Lower lobe of right lung (tissue), 2 donors: ENCODE results near the gene UBE2A. TPM values are rescaled to one million over a fixed set of nuclear protein-coding genes. Genes with fewer than 3 reads are reported as not detected.

Experiments used
- ATAC-seq, 2 donors: fragments of 200-7000 bp; cut with Tn5 transposase; one replicate each; pipeline ENCODE4 v1.9.1; 2020 to 2022; ENCODE audit warnings: mild to moderate bottlenecking in 2 of 2, moderate library complexity in 2 of 2
- DNase-seq: peaks from one replicate; pipeline ENCODE4 v3.0.0-alpha.2; 2020
- H3K27ac ChIP-seq: fragments of 200-600 bp; one replicate; pipeline ENCODE4 v1.8.0; 2022
- H3K27me3 ChIP-seq: fragments of 200-600 bp; one replicate; pipeline ENCODE4 v1.8.0; 2022; ENCODE audit warnings: low read depth
- H3K36me3 ChIP-seq: fragments of 200-600 bp; one replicate; pipeline ENCODE4 v1.8.0; 2022; ENCODE audit warnings: mild to moderate bottlenecking
- H3K4me1 ChIP-seq: fragments of 200-600 bp; one replicate; pipeline ENCODE4 v1.8.0; 2022
- H3K4me3 ChIP-seq: fragments of 200-600 bp; one replicate; pipeline ENCODE4 v1.8.0; 2022; ENCODE audit warnings: mild to moderate bottlenecking
- H3K9me3 ChIP-seq: fragments of 200-600 bp; one replicate; pipeline ENCODE4 v1.8.0; 2022
- CTCF ChIP-seq: fragments of 200-600 bp; IDR thresholded peaks from one replicate; pipeline ENCODE4 v1.8.0; 2022; ENCODE audit warnings: antibody characterized with exemption, mild to moderate bottlenecking
- intact Hi-C: fragments of 100-400 bp; cut with DNase I; formaldehyde crosslinking; loops from one replicate; pipeline ENCODE4 v1.11.0; 2022
- total RNA-seq: library from RNA; stranded (reverse); fragmentation: NEBNext Ultra II Directional; extraction: Animal tissue kit (Norgen Biotek cat#: 25700); gene quantifications from one replicate; pipeline ENCODE4 v1.2.1, GENCODE V29; 2021
- donor health status: DM: no; HTN: yes; CAD: no; lungs with severe emphysema.

Gene UBE2A
- total RNA-seq, 1 donor from 2014 or later: 50.6 TPM

DNA sequence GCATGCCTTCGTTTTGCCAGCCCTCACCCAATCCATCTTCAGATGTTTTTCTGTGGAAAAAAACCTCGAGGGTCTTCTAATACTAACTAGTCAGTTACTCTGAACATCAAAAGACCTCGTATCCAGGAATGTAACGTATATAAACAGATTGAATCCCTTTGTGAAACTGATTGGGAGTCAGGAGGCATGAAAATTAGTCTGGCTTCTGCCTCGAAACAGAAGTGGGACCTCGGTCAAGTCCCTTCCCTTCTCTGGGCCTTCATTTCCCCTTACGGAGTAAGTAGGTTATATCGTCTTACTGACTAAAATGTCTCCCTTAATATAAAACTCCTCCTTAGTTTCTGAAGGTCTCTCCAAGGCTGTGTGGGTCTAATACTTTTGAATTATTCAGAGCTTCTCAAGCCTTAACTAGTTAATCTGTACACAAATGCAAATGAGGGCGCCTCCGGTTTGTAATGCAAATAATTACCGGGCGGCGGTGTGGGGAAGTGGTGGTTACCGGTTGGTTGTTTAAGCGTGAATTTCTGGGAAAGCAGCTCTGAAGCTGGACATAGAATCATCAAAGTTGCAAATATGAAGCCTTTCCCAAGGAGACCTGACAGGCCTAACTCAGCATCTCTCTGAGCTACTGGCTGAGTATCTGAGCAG, 43.3 kb downstream of the UBE2A start:
- Histone ChIP-seq H3K36me3 (no peaks in the 10 kb centered on the region), H3K4me1 (peaks cover 5% of the 10 kb centered on the region), H3K4me3 (no peak overlapping the region), H3K9me3 (no peaks in the 10 kb centered on the region), H3K27ac (no peak overlapping the region), H3K27me3 (no peaks in the 10 kb centered on the region)
- ATAC-seq (peak in 1 of 2 donors; percentile 16), DNase-seq (no peak)
- no peak for TF ChIP-seq CTCF
- intact Hi-C loops: no loop called here

- H3K9me3 ChIP-seq: no peaks in the 10 kb centered on the region
- TF ChIP-seq CTCF: no peak
- ATAC-seq: peak; percentile 59 to 76
- H3K36me3 ChIP-seq: no peaks in the 10 kb centered on the region
- H3K27me3 ChIP-seq: no peaks in the 10 kb centered on the region
- intact Hi-C loops: no loop called here
- no peak overlapping the region for H3K27ac ChIP-seq
- peaks cover 5% of the 10 kb centered on the region for H3K4me1 ChIP-seq
- peak; percentile 60 for DNase-seq
- no peak overlapping the region for H3K4me3 ChIP-seq
Measured at GRCh38 chrX:119618439-119618838, 44.1 kb downstream of the UBE2A start.

DNA sequence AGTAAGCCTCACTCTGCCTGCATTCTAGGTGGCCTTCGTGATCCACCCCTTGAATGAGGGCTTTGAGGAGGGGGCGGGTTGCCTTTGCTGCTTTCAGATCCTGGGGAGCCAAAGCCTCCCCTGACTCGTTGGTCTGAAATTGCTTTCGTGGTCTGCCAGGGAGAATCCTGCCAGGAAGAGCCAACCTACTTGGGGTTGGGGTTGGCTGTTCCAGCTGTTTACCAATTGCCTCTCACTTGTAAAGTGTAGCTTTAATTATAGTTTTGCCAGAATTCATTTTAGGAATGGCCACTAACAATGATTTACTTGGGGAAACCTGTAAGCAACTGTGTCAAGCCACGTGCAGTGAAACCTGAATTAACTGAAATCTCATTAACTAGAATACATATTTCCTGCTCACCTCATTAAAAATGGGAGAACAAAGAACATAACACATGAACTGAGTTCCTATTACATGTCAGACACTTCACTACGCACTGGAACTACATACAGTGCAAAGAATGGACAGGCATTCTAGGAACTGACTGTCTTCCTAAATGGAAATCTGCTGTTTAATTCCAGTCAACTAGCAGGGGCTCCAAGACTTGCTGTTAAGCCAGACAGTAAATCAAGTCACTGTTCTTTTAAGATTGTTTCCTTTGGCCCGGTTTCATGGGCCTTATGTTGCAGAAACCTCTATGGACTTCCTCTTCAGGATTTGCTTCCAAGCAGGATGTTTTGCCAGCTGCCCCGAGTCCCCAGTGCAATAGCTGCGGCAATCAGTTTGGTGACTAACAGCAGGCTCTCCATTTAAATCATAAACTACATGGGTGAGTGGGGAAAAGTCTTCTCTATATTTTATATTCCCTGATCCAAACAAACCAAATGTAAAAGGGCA, 48.2 kb downstream of the UBE2A start:
- Histone ChIP-seq H3K36me3 (no peaks in the 10 kb centered on the region), H3K4me1 (peaks cover 5% of the 10 kb centered on the region), H3K9me3 (no peaks in the 10 kb centered on the region), H3K4me3 (no peak overlapping the region), H3K27ac (no peak overlapping the region), H3K27me3 (no peaks in the 10 kb centered on the region)
- TF ChIP-seq CTCF: no peak
- intact Hi-C loops: no loop called here
- no peak for ATAC-seq
- DNase-seq: no peak

GRCh38 chrX:119624417-119624816, 50.1 kb downstream of the UBE2A start:
- Histone ChIP-seq H3K36me3 (no peaks in the 10 kb centered on the region), H3K4me1 (peaks cover 5% of the 10 kb centered on the region), H3K9me3 (no peaks in the 10 kb centered on the region), H3K27ac (no peak overlapping the region), H3K4me3 (no peak overlapping the region), H3K27me3 (no peaks in the 10 kb centered on the region)
- DNase-seq (no peak), ATAC-seq (no peak)
- TF ChIP-seq CTCF: no peak
- intact Hi-C loops: no loop called here

GRCh38 chrX:119624951-119625668, 50.7 kb downstream of the UBE2A start:
- Histone ChIP-seq H3K4me1 (peaks cover 5% of the 10 kb centered on the region), H3K27ac (no peak overlapping the region), H3K9me3 (no peaks in the 10 kb centered on the region), H3K27me3 (no peaks in the 10 kb centered on the region), H3K4me3 (no peak overlapping the region), H3K36me3 (no peaks in the 10 kb centered on the region)
- ATAC-seq (no peak), DNase-seq (no peak)
- intact Hi-C loops: no loop called here
- TF ChIP-seq CTCF: no peak
